Measurements from ENCODE around the gene CHURC1. TPM values are rescaled to one million over a fixed set of nuclear protein-coding genes. Genes with fewer than 3 reads are reported as not detected.

The CHURC1 gene
- total RNA-seq, 4 donors from 2014 or later: 88.0 to 183 (median 114) TPM

DNA sequence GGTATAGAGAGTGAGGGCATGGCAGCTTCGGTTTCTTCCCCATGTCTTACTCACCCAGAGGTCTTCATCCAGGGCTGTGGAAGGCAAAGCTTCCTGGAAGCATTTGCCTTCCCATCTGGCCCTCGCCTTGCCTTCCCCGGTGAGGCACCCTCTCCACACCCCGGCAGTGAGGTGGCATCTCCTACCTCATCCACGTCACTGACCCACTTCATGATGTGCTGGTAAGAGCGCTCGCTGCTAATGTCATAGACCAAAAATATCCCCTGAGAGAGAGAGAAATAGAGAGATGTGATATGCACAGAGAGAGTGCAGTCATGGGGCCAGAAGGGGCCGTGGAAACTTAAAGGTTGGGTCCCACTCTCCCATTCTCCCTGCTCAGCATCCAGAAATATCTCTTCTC lies 36.6 kb downstream of the CHURC1 start:
- H3K36me3 ChIP-seq: peaks cover 0 to 32% of the 10 kb centered on the region in 2 donors

DNA sequence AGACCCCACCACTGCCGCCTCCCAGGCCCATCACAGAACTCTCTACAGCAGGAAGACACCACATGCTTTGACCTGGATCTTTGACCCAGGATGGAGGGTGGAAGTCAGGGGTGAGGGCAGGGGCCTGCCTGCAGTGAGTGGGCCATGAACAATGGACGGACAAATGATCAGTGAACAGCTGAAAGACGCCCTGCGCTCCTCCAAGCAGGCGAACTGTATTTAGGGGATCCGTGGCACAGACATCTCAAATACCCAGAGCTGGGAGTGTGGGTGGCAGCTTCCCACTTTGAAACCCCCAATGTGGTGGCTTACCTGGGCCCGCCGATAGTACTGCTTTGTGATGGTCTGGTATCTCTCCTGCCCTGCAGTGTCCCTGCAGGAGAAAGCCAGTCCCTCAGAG lies 37.0 kb downstream of the CHURC1 start:
- Histone ChIP-seq H3K4me1 (peaks cover 0 to 6% (median 0%) of the 10 kb centered on the region in 3 donors), H3K27me3 (no peaks in the 10 kb centered on the region), H3K4me3 (no peak overlapping the region), H3K9me3 (no peaks in the 10 kb centered on the region), H3K36me3 (peaks cover 0 to 29% of the 10 kb centered on the region in 2 donors), H3K27ac (no peak overlapping the region)
- TF ChIP-seq EP300 (IDR thresholded peaks at IDR 0.05): no peak
- no peak for TF ChIP-seq POLR2A (IDR thresholded peaks at IDR 0.05)
- TF ChIP-seq CTCF (IDR thresholded peaks at IDR 0.05): no peak
- no peak for TF ChIP-seq POLR2AphosphoS5 (IDR thresholded peaks at IDR 0.05)
- 100% methylated on average over 1 of the region's 8 CpGs; no CpG with 5 or more reads in 1 of the 2 donors for WGBS, 2 donors (ENCODE audit: low coverage in 1 of 2)
- ATAC-seq: no peak

More for the DNA sequence above, 36.6 kb downstream of the CHURC1 start:
- Histone ChIP-seq H3K9me3 (no peaks in the 10 kb centered on the region), H3K27ac (no peak overlapping the region), H3K27me3 (no peaks in the 10 kb centered on the region), H3K4me3 (no peak overlapping the region), H3K4me1 (peaks cover 0 to 6% (median 0%) of the 10 kb centered on the region in 3 donors)
- WGBS, 2 donors (ENCODE audit: low coverage in 1 of 2): 91 to 95% methylated on average over 4 to 7 of the region's 8 CpGs
- TF ChIP-seq EP300 (IDR thresholded peaks at IDR 0.05) (no peak), POLR2A (IDR thresholded peaks at IDR 0.05) (no peak), CTCF (IDR thresholded peaks at IDR 0.05) (no peak), POLR2AphosphoS5 (IDR thresholded peaks at IDR 0.05) (no peak)
- no peak for ATAC-seq

DNA sequence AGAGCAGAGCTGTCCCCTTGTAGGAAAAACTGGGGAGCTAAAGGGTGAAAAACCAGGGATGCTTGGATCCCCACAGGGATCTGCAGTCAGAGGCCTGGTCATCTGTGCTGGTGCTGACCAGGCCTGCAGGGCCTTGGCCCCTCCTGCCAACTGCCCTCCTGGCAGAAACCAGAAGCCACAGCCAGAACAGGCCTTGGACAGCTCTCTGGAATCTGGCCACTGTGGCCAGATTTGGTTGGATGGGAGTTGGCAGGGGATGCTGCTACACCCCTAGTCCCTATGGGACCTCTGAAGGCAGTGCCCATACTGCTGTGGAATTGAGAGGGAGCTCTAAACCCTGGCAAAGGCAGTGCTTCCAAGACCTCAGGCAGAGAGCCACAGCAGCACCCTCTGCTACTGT lies 37.5 kb downstream of the CHURC1 start:
- no peak for ATAC-seq

DNA sequence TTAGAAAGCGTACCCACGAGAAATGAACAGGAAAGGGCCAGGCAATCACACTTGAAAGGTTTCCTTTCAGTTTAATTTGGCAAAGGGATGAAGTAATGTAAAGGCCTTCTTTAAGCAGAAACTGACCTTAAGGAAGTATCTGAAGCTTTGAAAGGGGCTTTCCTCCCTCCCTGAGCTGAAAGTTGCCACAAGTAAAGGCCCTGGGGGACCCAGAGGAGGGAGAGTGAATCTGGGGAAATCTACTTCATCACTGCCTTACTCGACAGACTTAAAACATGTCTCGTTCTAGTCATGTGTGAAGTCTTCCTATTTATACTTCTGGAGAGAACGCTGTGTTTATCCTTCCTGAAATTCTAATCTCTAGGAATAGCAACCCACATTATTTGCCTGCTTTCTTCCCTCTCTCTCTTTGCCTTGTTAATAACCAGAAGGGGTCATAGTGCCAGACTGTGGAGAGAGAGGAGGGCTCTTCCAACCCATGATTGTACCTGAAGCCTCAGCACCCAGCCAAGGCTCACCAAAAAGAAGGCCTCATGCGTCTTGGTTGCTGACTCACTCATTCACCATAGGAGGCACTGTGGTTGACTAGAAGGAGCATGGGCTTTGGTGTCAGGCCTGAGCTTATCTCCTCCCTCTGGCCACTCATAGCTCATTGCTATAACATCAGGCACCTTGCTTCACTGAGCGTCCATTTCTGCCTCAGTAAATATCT lies 38.5 kb downstream of the CHURC1 start:
- peaks cover 0 to 29% of the 10 kb centered on the region in 2 donors for H3K36me3 ChIP-seq
- no peak overlapping the region for H3K27ac ChIP-seq
- H3K4me1 ChIP-seq: peaks cover 0 to 6% (median 0%) of the 10 kb centered on the region in 3 donors
- ATAC-seq: no peak
- TF ChIP-seq EP300 (IDR thresholded peaks at IDR 0.05) (no peak), CTCF (IDR thresholded peaks at IDR 0.05) (no peak), POLR2AphosphoS5 (IDR thresholded peaks at IDR 0.05) (no peak), POLR2A (IDR thresholded peaks at IDR 0.05) (no peak)
- WGBS, 2 donors (ENCODE audit: low coverage in 1 of 2): 69 to 80% methylated on average over 3 to 7 of the region's 7 CpGs
- no peaks in the 10 kb centered on the region for H3K9me3 ChIP-seq
- no peak overlapping the region for H3K4me3 ChIP-seq
- no peaks in the 10 kb centered on the region for H3K27me3 ChIP-seq

More for the DNA sequence above, 37.5 kb downstream of the CHURC1 start:
- Histone ChIP-seq H3K27me3 (no peaks in the 10 kb centered on the region), H3K4me1 (peaks cover 0 to 6% (median 0%) of the 10 kb centered on the region in 3 donors), H3K27ac (no peak overlapping the region), H3K9me3 (no peaks in the 10 kb centered on the region), H3K4me3 (no peak overlapping the region), H3K36me3 (peaks cover 0 to 29% of the 10 kb centered on the region in 2 donors)
- TF ChIP-seq POLR2AphosphoS5 (IDR thresholded peaks at IDR 0.05): no peak
- no peak for TF ChIP-seq EP300 (IDR thresholded peaks at IDR 0.05)
- no peak for TF ChIP-seq POLR2A (IDR thresholded peaks at IDR 0.05)
- no peak for TF ChIP-seq CTCF (IDR thresholded peaks at IDR 0.05)

GRCh38 chr14:64953310-64953654 lies 39.0 kb downstream of the CHURC1 start:
- H3K4me3 ChIP-seq: no peak overlapping the region
- 94 to 98% methylated on average over 5 to 6 of the region's 8 CpGs for WGBS, 2 donors (ENCODE audit: low coverage in 1 of 2)
- no peak for TF ChIP-seq POLR2A (IDR thresholded peaks at IDR 0.05)
- TF ChIP-seq POLR2AphosphoS5 (IDR thresholded peaks at IDR 0.05): no peak
- no peak for TF ChIP-seq CTCF (IDR thresholded peaks at IDR 0.05)
- no peak for TF ChIP-seq EP300 (IDR thresholded peaks at IDR 0.05)
- no peak overlapping the region for H3K27ac ChIP-seq
- peaks cover 0 to 24% of the 10 kb centered on the region in 2 donors for H3K36me3 ChIP-seq
- H3K4me1 ChIP-seq: peaks cover 0 to 6% (median 0%) of the 10 kb centered on the region in 3 donors
- H3K9me3 ChIP-seq: no peaks in the 10 kb centered on the region
- ATAC-seq: no peak
- no peaks in the 10 kb centered on the region for H3K27me3 ChIP-seq

All from gastroesophageal sphincter (tissue), 4 donors.